B cell (primary cell): Measurements from ENCODE around the gene UBR1. TPM values are rescaled to one million over a fixed set of nuclear protein-coding genes. Genes with fewer than 3 reads are reported as not detected.

Source experiments
- ATAC-seq: fragments of 200-7000 bp; cut with Tn5 transposase; one replicate; pipeline ENCODE4 v1.10.0; 2021; ENCODE audit warnings: low read depth, mild to moderate bottlenecking, moderate number of reproducible peaks, moderate library complexity
- CTCF ChIA-PET: fragments of 350-600 bp; sonication (Branson Sonifier 250); formaldehyde crosslinking; loops from one replicate; lab custom pipeline; 2021; ENCODE audit warnings: antibody characterized with exemption, inconsistent platforms; lab: Charles Lee
- POLR2A ChIA-PET: fragments of 350-600 bp; sonication (Branson Sonifier 250); formaldehyde crosslinking; loops from one replicate; lab custom pipeline; 2021; ENCODE audit warnings: antibody characterized with exemption; lab: Charles Lee
- DNase-seq: peaks from one replicate; pipeline ENCODE4 v3.0.0; 2013
- H2AFZ ChIP-seq: 2 replicates; pipeline ENCODE4 v1.6.1; 2012; ENCODE audit warnings: mild to moderate bottlenecking, low read depth, low read length; ENCODE audit not compliant: insufficient read depth, poor library complexity, severe bottlenecking
- H3K27ac ChIP-seq, 2 donors: 1 replicate in 1 of 2; 2 replicates in 1 of 2; pipeline ENCODE4 v1.5.1; 2012 to 2013; ENCODE audit warnings: low read length in 2 of 2, mild to moderate bottlenecking in 2 of 2, moderate library complexity in 1 of 2
- H3K27me3 ChIP-seq, 4 experiments: fragments of 200-600 bp in 1 of 4; sonication (generic) in 1 of 4; replicated peaks in 1 of 4; 1 replicate in 2 of 4; 2 replicates in 2 of 4; pipeline versions ENCODE4 v1.6.1 to v1.7.0; 2013 to 2016; ENCODE audit warnings: low read length in 3 of 4, mild to moderate bottlenecking in 2 of 4, mixed read lengths in 1 of 4, moderate library complexity in 1 of 4; ENCODE audit not compliant: insufficient read depth in 4 of 4, control insufficient read depth in 3 of 4; ENCODE audit errors: control extremely low read depth in 1 of 4
- H3K36me3 ChIP-seq, 2 experiments: replicated peaks in 1 of 2; 1 replicate in 1 of 2; 2 replicates in 1 of 2; pipeline versions ENCODE4 v1.6.1 to v1.7.1; 2013; ENCODE audit warnings: low read length in 1 of 2; ENCODE audit not compliant: insufficient read depth in 2 of 2, control insufficient read depth in 1 of 2; ENCODE audit errors: control extremely low read depth in 1 of 2, extremely low read depth in 1 of 2
- H3K4me1 ChIP-seq, 2 donors: fragments of 200-600 bp in 1 of 2; sonication (generic) in 1 of 2; 1 replicate in 1 of 2; 2 replicates in 1 of 2; pipeline versions ENCODE4 v1.5.1 to v1.6.1; 2013 to 2017; ENCODE audit warnings: low read length in 2 of 2; ENCODE audit not compliant: control insufficient read depth in 2 of 2, insufficient read depth in 2 of 2
- H3K4me2 ChIP-seq: replicated peaks from 2 replicates; pipeline ENCODE3; 2012; ENCODE audit warnings: mild to moderate bottlenecking, low read depth, low read length; ENCODE audit not compliant: poor library complexity, severe bottlenecking
- H3K4me3 ChIP-seq, 5 experiments: fragments of 200-600 bp in 1 of 5; sonication (generic) in 1 of 5; 1 replicate in 3 of 5; 2 replicates in 2 of 5; pipeline versions ENCODE4 v1.5.1 to v1.7.0; 2011 to 2016; ENCODE audit warnings: low read length in 4 of 5, mild to moderate bottlenecking in 4 of 5, low read depth in 2 of 5, control low read depth in 1 of 5, moderate library complexity in 1 of 5; ENCODE audit not compliant: insufficient read depth in 1 of 5; ENCODE audit errors: control extremely low read depth in 1 of 5, extremely low read depth in 1 of 5
- H3K79me2 ChIP-seq: fragments of 200-600 bp; sonication (generic); one replicate; pipeline ENCODE4 v1.6.0; 2016; ENCODE audit warnings: low read length; ENCODE audit not compliant: control insufficient read depth, insufficient read depth
- H3K9ac ChIP-seq: fragments of 200-600 bp; sonication (generic); 2 replicates; pipeline ENCODE4 v1.6.1; 2017; ENCODE audit warnings: mild to moderate bottlenecking, low read length, moderate library complexity
- H3K9me3 ChIP-seq, 3 donors: one replicate each; pipeline versions ENCODE4 v1.6.1 to v1.7.1; 2013; ENCODE audit warnings: low read length in 2 of 3; ENCODE audit not compliant: control insufficient read depth in 2 of 3, insufficient read depth in 1 of 3; ENCODE audit errors: control extremely low read depth in 1 of 3
- H4K20me1 ChIP-seq: 2 replicates; pipeline ENCODE4 v1.6.0; 2012; ENCODE audit warnings: mild to moderate bottlenecking, low read length; ENCODE audit not compliant: insufficient read depth, control insufficient read depth, poor library complexity, severe bottlenecking
- H3K27ac Mint-ChIP-seq: one replicate; pipeline ENCODE4 v1.8.0; 2021; ENCODE audit warnings: mixed read lengths
- H3K27me3 Mint-ChIP-seq: one replicate; pipeline ENCODE4 v1.8.0; 2021; ENCODE audit warnings: mixed read lengths
- H3K4me1 Mint-ChIP-seq: one replicate; pipeline ENCODE4 v1.8.0; 2021; ENCODE audit warnings: mixed read lengths
- H3K4me3 Mint-ChIP-seq: one replicate; pipeline ENCODE4 v1.8.0; 2021; ENCODE audit warnings: mixed read lengths
- H3K9me3 Mint-ChIP-seq: one replicate; pipeline ENCODE4 v1.8.0; 2022; ENCODE audit warnings: mixed read lengths; ENCODE audit not compliant: insufficient read depth
- CTCF ChIP-seq: fragments of 200-600 bp; IDR thresholded peaks from one replicate; pipeline ENCODE4 v1.8.0; 2022; ENCODE audit warnings: antibody characterized with exemption, mild to moderate bottlenecking
- EZH2 ChIP-seq: IDR thresholded peaks from 2 replicates; pipeline ENCODE4 v1.6.1; 2012; ENCODE audit warnings: borderline replicate concordance, low read depth, mild to moderate bottlenecking, moderate library complexity, low read length; ENCODE audit not compliant: insufficient read depth, poor library complexity, severe bottlenecking
- WGBS: methylation state at CpG from one replicate; pipeline ENCODE4 v1.1.5; 2013; ENCODE audit warnings: missing lambda C conversion rate; ENCODE audit not compliant: insufficient coverage; 5-methylcytosine and 5-hydroxymethylcytosine counted together
- intact Hi-C: fragments of 100-400 bp; cut with micrococcal nuclease; formaldehyde crosslinking; loops from one replicate; pipeline ENCODE4 v1.10.0; 2022
- polyA plus RNA-seq: library from polyadenylated mRNA; depleted of rRNA; stranded (reverse); fragments of >200 nt; gene quantifications from 2 replicates; pipeline ENCODE4 v1.2.3, GENCODE V29; 2012
- total RNA-seq, 2 donors: library from RNA; stranded (reverse); fragments of 120-200 nt in 1 of 2; gene quantifications; 1 replicate in 1 of 2; 2 replicates in 1 of 2; pipeline versions ENCODE4 v1.2.3 to v1.2.4, GENCODE V29; 2013 to 2022

Gene UBR1
- total and polyA plus RNA-seq, 2 donors (not counting 1 experiment from before 2014, with no cell fraction given) = 9.7 to 66.7 TPM

- 100% methylated on average over 1 of the region's 5 CpGs for WGBS
- Histone ChIP-seq H3K4me1 (peaks cover 16 to 17% of the 10 kb centered on the region in 2 donors), H4K20me1 (no peaks in the 10 kb centered on the region), H3K9ac (no peak overlapping the region), H3K27me3 (no peaks in the 10 kb centered on the region), H3K9me3 (no peaks in the 10 kb centered on the region), H3K27ac (no peak overlapping the region), H3K79me2 (peaks cover 29% of the 10 kb centered on the region), H2AFZ (no peak overlapping the region), H3K4me3 (no peak overlapping the region), H3K4me2 (no peak overlapping the region), H3K36me3 (peaks cover 0 to 59% of the 10 kb centered on the region in 2 experiments)
- Mint-ChIP-seq H3K4me3 (no peak overlapping the region), H3K27me3 (no peaks in the 10 kb centered on the region), H3K4me1 (peaks cover 15% of the 10 kb centered on the region), H3K9me3 (no peaks in the 10 kb centered on the region), H3K27ac (no peak overlapping the region)
- CTCF ChIA-PET = no interaction called here
- DNase-seq (no peak), ATAC-seq (no peak)
- POLR2A ChIA-PET = no interaction called here
- TF ChIP-seq CTCF (no peak), EZH2 (no peak)
- intact Hi-C loops = no loop called here
These were observed 40.3 kb upstream of the UBR1 start for GRCh38 chr15:43146184-43146583.

- Histone ChIP-seq H3K4me1 (peaks cover 16 to 17% of the 10 kb centered on the region in 2 donors), H3K79me2 (peaks cover 22% of the 10 kb centered on the region), H3K36me3 (peaks cover 3 to 59% of the 10 kb centered on the region in 2 experiments), H3K4me2 (peak overlapping the region; percentile 39), H3K27me3 (no peaks in the 10 kb centered on the region), H3K9me3 (no peaks in the 10 kb centered on the region), H4K20me1 (no peaks in the 10 kb centered on the region), H3K4me3 (peak overlapping the region in 1 of 5 experiments; percentile 11), H3K9ac (no peak overlapping the region), H2AFZ (no peak overlapping the region), H3K27ac (peak overlapping the region in 1 of 2 donors; percentile 26)
- POLR2A ChIA-PET = interaction anchor here (0.7 kb wide), 1 partner anchor 657 kb away, joined by 4 read pairs; no protein-coding TSS in a partner anchor
- TF ChIP-seq CTCF (no peak), EZH2 (no peak)
- CTCF ChIA-PET = no interaction called here
- intact Hi-C loops = loop anchor here (1.0 kb wide), 1 partner anchor 10 kb away; no protein-coding TSS in a partner anchor
- peaks cover 15% of the 10 kb centered on the region for H3K4me1 Mint-ChIP-seq
- no peaks in the 10 kb centered on the region for H3K27me3 Mint-ChIP-seq
- no peak overlapping the region for H3K27ac Mint-ChIP-seq
- peak; percentile 35 for DNase-seq
- peak; percentile 43 for ATAC-seq
- no peaks in the 10 kb centered on the region for H3K9me3 Mint-ChIP-seq
- no peak overlapping the region for H3K4me3 Mint-ChIP-seq
These were observed 38.7 kb upstream of the UBR1 start for GRCh38 chr15:43144512-43144911.
